Thoracic aorta endothelial cell (primary cell): ENCODE results near the gene EMC10. TPM values are rescaled to one million over a fixed set of nuclear protein-coding genes. Genes with fewer than 3 reads are reported as not detected.

Experiments
- total RNA-seq: library from RNA; depleted of rRNA; stranded (reverse); fragments of >200 nt; gene quantifications from 2 replicates; pipeline ENCODE4 v1.2.3, GENCODE V29; 2012

EMC10 gene
- total RNA-seq, result 36.2 and 38.3 TPM in 2 replicates

DNA sequence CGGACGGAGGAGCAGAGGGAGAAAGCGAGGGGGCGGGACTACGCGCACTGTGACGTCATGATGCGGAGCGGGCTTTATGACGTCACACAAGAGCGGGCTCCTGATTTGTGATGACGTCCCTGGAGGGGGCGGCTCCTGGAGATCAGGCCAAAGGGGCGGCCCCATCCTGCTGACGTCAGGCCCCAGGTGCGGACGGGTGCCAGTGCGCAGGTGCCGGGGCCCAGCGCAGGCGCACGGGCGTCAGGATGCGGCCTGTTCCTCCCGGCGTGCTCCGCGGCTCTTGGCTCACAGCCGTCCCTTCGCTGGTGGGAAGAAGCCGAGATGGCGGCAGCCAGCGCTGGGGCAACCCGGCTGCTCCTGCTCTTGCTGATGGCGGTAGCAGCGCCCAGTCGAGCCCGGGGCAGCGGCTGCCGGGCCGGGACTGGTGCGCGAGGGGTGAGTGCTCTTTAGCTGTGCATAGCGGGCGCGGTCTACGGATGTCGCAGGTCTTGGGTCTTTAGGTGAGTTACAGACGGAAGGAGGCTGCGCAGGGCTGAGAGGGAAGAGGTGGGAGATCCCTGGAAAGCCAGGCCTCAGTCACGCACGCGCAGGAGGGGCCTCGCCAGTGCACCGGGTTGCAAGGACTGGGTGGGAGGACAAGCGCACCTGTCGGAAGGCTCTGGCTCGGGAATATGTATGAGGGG is at the start of gene EMC10, which contains the start of gene GARIN5A:
Gene EMC10 (plus strand): TSS at position 284 of the 683 bp plus-strand sequence. CDS start 38 bp downstream, at position 322.
Gene GARIN5A (minus strand): TSS at position 625 of the 683 bp plus-strand sequence. CDS start 460 bp downstream, at position 165.

GRCh38 chr19:50432221-50433028 is 43.9 kb upstream of the EMC10 start, which contains the start of gene MYBPC2:
Gene MYBPC2 (plus strand): TSS chr19:50432892. CDS start chr19:50432954, 62 bp downstream.

GRCh38 chr19:50511069-50511822 is 34.9 kb downstream of the EMC10 start, which contains the start of gene JOSD2:
Gene JOSD2 (minus strand): TSS chr19:50511191. CDS start chr19:50510431, 760 bp downstream.

GRCh38 chr19:50513746-50514345 is 37.5 kb downstream of the EMC10 start, which contains the start of gene ASPDH:
Gene ASPDH (minus strand): TSS chr19:50513913. CDS start chr19:50513823, 90 bp downstream.

Other genes with a start within 250 kb of the EMC10 start
- under 0.01 and 0.07 TPM in 2 replicates for gene KCNC3, start 147.1 kb upstream of the EMC10 start, total RNA-seq
- not detected in 2 replicates for gene NAPSA, start 110.9 kb upstream of the EMC10 start, total RNA-seq
- 38.3 and 44.9 TPM in 2 replicates for gene NR1H2, start 100.0 kb upstream of the EMC10 start, total RNA-seq
- gene POLD1, start 92.2 kb upstream of the EMC10 start, total RNA-seq, result 38.3 and 58.6 TPM in 2 replicates
- not detected in 2 replicates for gene SPIB, start 57.6 kb upstream of the EMC10 start, total RNA-seq
- gene MYBPC2, start 43.6 kb upstream of the EMC10 start, total RNA-seq, result not detected in 2 replicates
- not detected in 2 replicates for gene GARIN5A, start 341 bp downstream of the EMC10 start, total RNA-seq
- gene JOSD2, start 34.7 kb downstream of the EMC10 start, total RNA-seq, result 11.0 and 14.4 TPM in 2 replicates
- gene ASPDH, start 37.4 kb downstream of the EMC10 start, total RNA-seq, result not detected in 2 replicates
- gene LRRC4B, start 91.9 kb downstream of the EMC10 start, total RNA-seq, result under 0.01 and 0.07 TPM in 2 replicates
- gene SYT3, start 163.4 kb downstream of the EMC10 start, total RNA-seq, result 0.13 TPM in 1 of 2 replicates, not detected in the other
- gene C19orf81, start 172.9 kb downstream of the EMC10 start, total RNA-seq, result 0.40 TPM in 1 of 2 replicates, not detected in the other
- 1.5 and 2.9 TPM in 2 replicates for gene SHANK1, start 243.3 kb downstream of the EMC10 start, total RNA-seq
- gene CLEC11A, start 246.9 kb downstream of the EMC10 start, total RNA-seq, result 5.1 and 8.0 TPM in 2 replicates